HepG2 (cell line): ENCODE measurements around the gene ENKUR. TPM values are rescaled to one million over a fixed set of nuclear protein-coding genes. Genes with fewer than 3 reads are reported as not detected.

Experiments
- ATAC-seq: fragments of 200-7000 bp; cut with Tn5 transposase; 3 replicates; pipeline ENCODE4 v1.9.1; 2020; ENCODE audit warnings: mild to moderate bottlenecking, moderate library complexity
- BruUV-seq: library from RNA; stranded (reverse); fragments of 400-500 nt; replicated peaks from 2 replicates; lab custom pipeline; 2021; lab: Mats Ljungman, UMichigan
- CTCF ChIA-PET: fragments of 300-600 bp; formaldehyde crosslinking; extraction: SDS; loops from one replicate; lab custom pipeline; 2021; ENCODE audit warnings: low total read pairs, inconsistent platforms, low intra/inter-chr PET ratio; lab: Yijun Ruan, JAX
- POLR2A ChIA-PET: fragments of 350-600 bp; sonication (Branson Sonifier 250); formaldehyde crosslinking; loops from one replicate; lab custom pipeline; 2020; ENCODE audit warnings: antibody characterized with exemption, inconsistent platforms; lab: Yijun Ruan, JAX
- DNase-seq: peaks from one replicate; pipeline ENCODE4 v3.0.0-alpha.2; 2015; ENCODE audit warnings: low spot score
- FAIRE-seq: peaks from 3 replicates; lab custom pipeline; 2011; peaks lifted over from hg19 to GRCh38; lab: Jason Lieb, UNC
- H2AFZ ChIP-seq: one replicate; pipeline ENCODE4 v1.6.1; 2011; ENCODE audit warnings: low read length, inconsistent platforms
- H3K27ac ChIP-seq: fragments of 300-600 bp; 3 replicates; pipeline ENCODE4 v1.8.0; 2011; ENCODE audit warnings: mixed run types, mild to moderate bottlenecking, mixed read lengths, low read length, inconsistent platforms; ENCODE audit not compliant: insufficient read depth; ENCODE audit errors: extremely low read length
- H3K27me3 ChIP-seq, 2 experiments: fragments of 200-600 bp in 1 of 2; 2 replicates in 1 of 2; 3 replicates in 1 of 2; pipeline versions ENCODE4 v1.6.0 to v1.8.0; 2011; ENCODE audit warnings: low read length in 2 of 2, mild to moderate bottlenecking in 2 of 2, moderate library complexity in 2 of 2, inconsistent platforms in 1 of 2; ENCODE audit not compliant: insufficient read depth in 2 of 2, control insufficient read depth in 1 of 2
- H3K36me3 ChIP-seq, 2 experiments: fragments of 200-600 bp in 1 of 2; replicated peaks in 1 of 2; 2 replicates in 1 of 2; 3 replicates in 1 of 2; pipeline versions ENCODE4 v1.5.1 to v1.8.0; 2011; ENCODE audit warnings: low read length in 2 of 2, inconsistent platforms in 1 of 2; ENCODE audit not compliant: insufficient read depth in 2 of 2, control insufficient read depth in 1 of 2
- H3K4me1 ChIP-seq: 2 replicates; pipeline ENCODE4 v1.5.1; 2012; ENCODE audit warnings: low read length, inconsistent platforms; ENCODE audit not compliant: insufficient read depth
- H3K4me2 ChIP-seq: 2 replicates; pipeline ENCODE4 v1.6.0; 2011; ENCODE audit warnings: low read depth, low read length, inconsistent platforms
- H3K4me3 ChIP-seq, 3 experiments: fragments of 200-600 bp in 1 of 3; sonication (generic), shearing (Covaris generic) in 1 of 3; replicated peaks in 1 of 3; 2 replicates each; pipeline ENCODE4 v1.5.1; 2011 to 2016; ENCODE audit warnings: low read length in 3 of 3, inconsistent platforms in 2 of 3, low read depth in 2 of 3, mild to moderate bottlenecking in 2 of 3, control low read depth in 1 of 3, mixed read lengths in 1 of 3; ENCODE audit not compliant: insufficient read depth in 1 of 3
- H3K79me2 ChIP-seq: one replicate; pipeline ENCODE4 v1.6.1; 2011; ENCODE audit warnings: low read length, inconsistent platforms; ENCODE audit not compliant: insufficient read depth
- H3K9ac ChIP-seq: 2 replicates; pipeline ENCODE4 v1.6.0; 2011; ENCODE audit warnings: mild to moderate bottlenecking, low read depth, low read length, inconsistent platforms; ENCODE audit not compliant: insufficient read depth
- H3K9me3 ChIP-seq: 2 replicates; pipeline ENCODE4 v1.5.1; 2012; ENCODE audit warnings: mild to moderate bottlenecking, low read length
- H4K20me1 ChIP-seq: 2 replicates; pipeline ENCODE4 v1.6.0; 2011; ENCODE audit warnings: inconsistent platforms, mild to moderate bottlenecking, low read length, moderate library complexity; ENCODE audit not compliant: insufficient read depth
- BRCA1 ChIP-seq: sonication (generic); formaldehyde crosslinking; IDR thresholded peaks from 2 replicates; pipeline ENCODE4 v1.4.0; 2020; ENCODE audit warnings: missing genetic modification reagents
- CC2D1A ChIP-seq: sonication (generic); formaldehyde crosslinking; IDR thresholded peaks from 2 replicates; pipeline ENCODE4 v1.8.1; 2023; ENCODE audit warnings: mild to moderate bottlenecking, missing genetic modification reagents
- MTF1 ChIP-seq: sonication (generic); formaldehyde crosslinking; IDR thresholded peaks from 2 replicates; pipeline ENCODE4 v1.5.0; 2020; ENCODE audit warnings: missing genetic modification reagents
- RFX5 ChIP-seq: IDR thresholded peaks from 2 replicates; pipeline ENCODE4 v1.6.1; 2011; ENCODE audit warnings: low read depth, low read length, improper control_type of control experiment
- SOX5 ChIP-seq: IDR thresholded peaks from 2 replicates; pipeline ENCODE4 v1.6.1; 2016; ENCODE audit warnings: borderline replicate concordance
- TAF1 ChIP-seq: sonication (generic); formaldehyde crosslinking; IDR thresholded peaks from 2 replicates; pipeline ENCODE4 v1.4.0; 2020; ENCODE audit warnings: missing genetic modification reagents
- THAP7 ChIP-seq: sonication (generic); formaldehyde crosslinking; IDR thresholded peaks from 2 replicates; pipeline ENCODE4 v1.8.1; 2023; ENCODE audit warnings: mild to moderate bottlenecking, missing genetic modification reagents
- XBP1 ChIP-seq: sonication (generic); formaldehyde crosslinking; IDR thresholded peaks from 2 replicates; pipeline ENCODE4 v1.5.0; 2020; ENCODE audit warnings: missing genetic modification reagents
- ZFP82 ChIP-seq: sonication (generic); formaldehyde crosslinking; IDR thresholded peaks from 2 replicates; pipeline ENCODE4 v1.5.1; 2020; ENCODE audit warnings: mild to moderate bottlenecking, missing genetic modification reagents, borderline replicate concordance
- ZNF460 ChIP-seq: sonication (generic); formaldehyde crosslinking; IDR thresholded peaks from 2 replicates; pipeline ENCODE4 v1.5.1; 2020; ENCODE audit warnings: missing genetic modification reagents, mild to moderate bottlenecking, borderline replicate concordance
- ZNF496 ChIP-seq: sonication (generic); formaldehyde crosslinking; IDR thresholded peaks from 2 replicates; pipeline ENCODE4 v1.8.1; 2023; ENCODE audit warnings: mild to moderate bottlenecking, moderate library complexity, missing genetic modification reagents; ENCODE audit not compliant: insufficient replicate concordance
- ZNF652 ChIP-seq: IDR thresholded peaks from 2 replicates; pipeline ENCODE4 v1.6.1; 2016; ENCODE audit warnings: low read depth, borderline replicate concordance
- ZNF816 ChIP-seq: sonication (generic); formaldehyde crosslinking; IDR thresholded peaks from 2 replicates; pipeline ENCODE4 v1.8.0; 2022; ENCODE audit warnings: missing genetic modification reagents, mild to moderate bottlenecking, borderline replicate concordance
- ZNF879 ChIP-seq: sonication (generic); formaldehyde crosslinking; IDR thresholded peaks from 2 replicates; pipeline ENCODE4 v1.8.1; 2023; ENCODE audit warnings: missing genetic modification reagents
- WGBS: methylation state at CpG from one replicate; pipeline ENCODE4 v1.1.6; 2017; ENCODE audit warnings: low lambda C conversion rate; 5-methylcytosine and 5-hydroxymethylcytosine counted together
- in situ Hi-C: cut with HindIII; loops from 2 replicates; pipeline ENCODE4 v1.10.0; 2017; ENCODE audit warnings: low pct_unique_long_range_greater_than_20kb; ENCODE audit not compliant: extremely low pct_ligation_motif_present
- intact Hi-C: fragments of 100-400 bp; cut with micrococcal nuclease; formaldehyde crosslinking; loops from one replicate; pipeline ENCODE4 v1.10.0; 2022; ENCODE audit not compliant: unreplicated experiment
- polyA plus RNA-seq, 8 experiments: library from polyadenylated mRNA; depleted of rRNA in 3 of 8; stranded (reverse) in 7 of 8; unstranded in 1 of 8; fragments of >200 nt; fragmentation: Illumina TruSeq in 4 of 8; extraction: Trizol in 4 of 8; gene quantifications; 2 replicates each; pipeline versions ENCODE4 v1.2.1 to v1.2.3, GENCODE V29; 2011 to 2016; ENCODE audit warnings: low read depth in 4 of 8, missing spikeins in 1 of 8, mixed read lengths in 1 of 8; ENCODE audit not compliant: insufficient read depth in 1 of 8
- total RNA-seq, 5 experiments: library from RNA; depleted of rRNA; stranded (reverse); fragments of >200 nt; fragmentation: Illumina TruSeq; extraction: Trizol; gene quantifications; 2 replicates each; pipeline ENCODE4 v1.2.3, GENCODE V29; 2016; ENCODE audit warnings: low read depth in 1 of 5

ENKUR gene
- total and polyA plus RNA-seq, 2 of the 13 experiments (the other 11 are each of a cell fraction or from before 2014, with no cell fraction given): 0.15 TPM

- H3K4me1 ChIP-seq: no peaks in the 10 kb centered on the region
- intact Hi-C loops: loop anchor here (5.0 kb wide), 1 partner anchor 35 kb away; no protein-coding TSS in a partner anchor
- no peaks in the 10 kb centered on the region for H3K79me2 ChIP-seq
- DNase-seq: no peak
- no peaks in the 10 kb centered on the region for H3K27me3 ChIP-seq
- H3K4me2 ChIP-seq: no peak overlapping the region
- WGBS: 78% methylated on average over 4 of the region's 4 CpGs
- H3K4me3 ChIP-seq: no peak overlapping the region
- no peaks in the 10 kb centered on the region for H3K9me3 ChIP-seq
- TF ChIP-seq ZFP82 (CRISPR knock-in tag) (no peak), XBP1 (CRISPR knock-in tag) (no peak), ZNF816 (CRISPR knock-in tag) (no peak), TAF1 (CRISPR knock-in tag) (no peak), ZNF460 (CRISPR knock-in tag) (no peak), SOX5 (CRISPR knock-in tag) (no peak), ZNF652 (CRISPR knock-in tag) (no peak), MTF1 (CRISPR knock-in tag) (no peak)
- H3K9ac ChIP-seq: no peak overlapping the region
- no peak for ATAC-seq
- H3K36me3 ChIP-seq: no peaks in the 10 kb centered on the region
- no peak overlapping the region for H3K27ac ChIP-seq
- POLR2A ChIA-PET: no interaction called here
- no peak overlapping the region for H2AFZ ChIP-seq
- CTCF ChIA-PET: no interaction called here
- no peaks in the 10 kb centered on the region for H4K20me1 ChIP-seq
- in situ Hi-C loops: no loop called here
- BruUV-seq: no TSS peak
- FAIRE-seq: no peak
These were observed 31.8 kb upstream of the ENKUR start for GRCh38 chr10:25047591-25048301.

- H4K20me1 ChIP-seq: no peaks in the 10 kb centered on the region
- no peaks in the 10 kb centered on the region for H3K36me3 ChIP-seq
- H2AFZ ChIP-seq: no peak overlapping the region
- no peak overlapping the region for H3K4me3 ChIP-seq
- no peaks in the 10 kb centered on the region for H3K27me3 ChIP-seq
- no peaks in the 10 kb centered on the region for H3K9me3 ChIP-seq
- no peaks in the 10 kb centered on the region for H3K4me1 ChIP-seq
- ChIA-PET CTCF (no interaction called here), POLR2A (no interaction called here)
- FAIRE-seq: no peak
- no peak for TF ChIP-seq ZNF496 (CRISPR knock-in tag)
- TF ChIP-seq CC2D1A: no peak
- TF ChIP-seq ZNF879: no peak
- TF ChIP-seq RFX5: no peak
- TF ChIP-seq THAP7: no peak
- no peak for TF ChIP-seq BRCA1 (CRISPR knock-in tag)
- H3K79me2 ChIP-seq: no peaks in the 10 kb centered on the region
- no TSS peak for BruUV-seq
- WGBS: 71% methylated on average over 2 of the region's 2 CpGs
- intact Hi-C loops (loop anchor here (5.0 kb wide), 1 partner anchor 35 kb away; no protein-coding TSS in a partner anchor), in situ Hi-C loops (no loop called here)
- ATAC-seq: no peak
- no peak overlapping the region for H3K9ac ChIP-seq
- H3K27ac ChIP-seq: no peak overlapping the region
- no peak overlapping the region for H3K4me2 ChIP-seq
- DNase-seq: no peak
These were observed 31.1 kb upstream of the ENKUR start for GRCh38 chr10:25047088-25047487.
